ENCODE measurements around the gene PGAP2. TPM values are rescaled to one million over a fixed set of nuclear protein-coding genes. Genes with fewer than 3 reads are reported as not detected.

The PGAP2 gene
- total RNA-seq, 2 donors from 2014 or later, result 37.6 to 45.9 TPM

DNA sequence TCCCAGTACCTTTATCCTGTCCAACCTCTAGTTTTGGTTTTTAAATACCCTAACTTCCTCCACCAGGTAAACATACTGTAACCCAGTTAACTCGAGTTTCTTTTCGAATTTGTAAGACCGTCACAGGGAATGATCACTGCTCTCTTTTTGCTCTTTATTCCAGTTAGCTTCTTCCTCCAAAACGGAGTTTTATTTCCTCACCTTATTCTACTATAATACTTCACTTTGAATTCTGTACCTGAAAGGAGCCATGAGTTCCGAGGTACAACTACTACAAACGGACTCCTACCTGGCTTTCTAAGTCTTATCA lies 12.4 kb upstream of the PGAP2 start:
- no peaks in the 10 kb centered on the region for H3K27me3 Mint-ChIP-seq (ENCODE audit: low read depth)
- H3K4me1 Mint-ChIP-seq (ENCODE audit: low read depth), result peaks cover 65% of the 10 kb centered on the region
- H3K9me3 Mint-ChIP-seq, result no peaks in the 10 kb centered on the region

GRCh38 chr11:3796346-3796745 lies 12.0 kb upstream of the PGAP2 start:
- peak overlapping the region; percentile 92 to 98 for H3K4me3 Mint-ChIP-seq
- H3K36me3 Mint-ChIP-seq (ENCODE audit: insufficient read depth in 2 of 2), result peaks cover 12 to 27% of the 10 kb centered on the region in 2 donors
- H3K27me3 Mint-ChIP-seq (ENCODE audit: low read depth), result no peaks in the 10 kb centered on the region
- H3K4me1 Mint-ChIP-seq (ENCODE audit: low read depth), result peaks cover 63% of the 10 kb centered on the region
- peak overlapping the region; percentile 99 for H3K27ac Mint-ChIP-seq
- ATAC-seq (replicated peaks in 1 of 2) (no peak), DNase-seq (no peak)
- H3K9me3 Mint-ChIP-seq, result no peaks in the 10 kb centered on the region

More for the DNA sequence above, 12.4 kb upstream of the PGAP2 start:
- Mint-ChIP-seq H3K4me3 (peak overlapping the region; percentile 92 to 98), H3K36me3 (ENCODE audit: insufficient read depth in 2 of 2) (peaks cover 12 to 27% of the 10 kb centered on the region in 2 donors), H3K27ac (peak overlapping the region; percentile 99)
- no peak for ATAC-seq (replicated peaks in 1 of 2)
- DNase-seq, result no peak

DNA sequence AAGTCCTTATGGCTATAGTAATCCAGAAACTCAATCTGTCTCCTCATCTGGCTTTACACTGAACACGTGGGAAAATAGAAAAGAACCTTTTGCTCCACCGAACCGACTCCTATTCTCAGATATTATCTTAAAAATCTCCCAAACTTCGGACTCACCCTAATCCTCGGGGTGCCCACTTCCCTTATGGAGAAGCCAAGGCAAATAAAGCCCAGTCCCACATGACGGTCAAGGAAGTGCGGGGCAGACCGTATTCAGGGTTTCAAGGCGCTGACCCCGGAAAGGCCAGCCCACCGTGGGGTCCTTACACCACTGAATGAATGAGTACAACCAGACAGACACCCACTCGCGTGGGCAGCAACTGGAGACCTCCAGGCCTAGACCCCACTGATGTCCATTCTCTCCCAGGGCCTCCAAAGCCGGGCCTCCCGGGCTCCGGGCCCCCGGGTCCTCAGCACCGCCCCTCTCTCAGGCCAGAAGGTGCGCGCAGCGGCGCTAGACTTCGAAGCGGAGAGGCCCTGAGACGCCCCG lies 11.5 kb upstream of the PGAP2 start:
- H3K9me3 Mint-ChIP-seq, result no peaks in the 10 kb centered on the region
- no peaks in the 10 kb centered on the region for H3K27me3 Mint-ChIP-seq (ENCODE audit: low read depth)
- peak overlapping the region; percentile 92 to 98 for H3K4me3 Mint-ChIP-seq
- peaks cover 63% of the 10 kb centered on the region for H3K4me1 Mint-ChIP-seq (ENCODE audit: low read depth)
- ATAC-seq (replicated peaks in 1 of 2) (peak; percentile 39 to 42), DNase-seq (no peak)
- H3K27ac Mint-ChIP-seq, result peak overlapping the region; percentile 99
- H3K36me3 Mint-ChIP-seq (ENCODE audit: insufficient read depth in 2 of 2), result peaks cover 12 to 27% of the 10 kb centered on the region in 2 donors

DNA sequence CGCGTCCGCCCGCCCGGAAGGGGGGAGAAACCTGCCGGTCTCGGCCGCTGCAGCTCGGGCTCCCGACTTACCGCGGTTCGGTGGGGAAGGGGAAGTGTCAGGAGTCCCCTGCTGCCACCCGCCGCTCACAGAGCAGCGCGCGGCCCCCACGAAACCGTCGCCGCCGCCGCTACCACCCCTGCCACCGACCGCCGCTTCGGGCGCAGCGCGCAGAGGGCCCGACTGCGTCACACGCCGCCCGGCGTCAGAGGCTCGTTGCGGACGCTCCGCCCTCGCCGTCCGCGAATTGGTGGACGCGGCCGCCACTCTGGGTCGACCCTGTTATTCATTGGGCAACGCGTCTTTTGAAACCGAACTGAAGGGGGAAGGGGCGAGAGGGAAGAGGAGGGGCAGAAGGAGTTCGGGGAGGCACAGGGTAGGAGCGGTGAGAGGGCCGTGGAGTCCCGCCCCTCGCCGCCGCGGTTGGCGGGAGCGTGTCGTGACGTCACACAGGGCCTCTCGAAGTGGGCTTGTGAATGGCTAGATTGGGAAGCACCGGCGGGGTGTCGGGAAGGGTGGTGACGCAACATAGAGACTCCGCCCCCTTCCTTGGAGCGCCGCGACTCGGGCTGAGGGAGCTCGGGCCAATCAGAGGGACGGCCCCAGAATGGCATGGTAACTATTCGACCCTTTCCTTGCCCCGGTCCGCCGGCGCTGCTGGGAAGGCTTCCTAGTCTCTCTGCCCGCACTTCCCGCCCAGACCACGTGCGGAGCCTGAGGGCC lies 10.8 kb upstream of the PGAP2 start, which contains the start of gene NUP98:
TSS of gene NUP98 (minus strand) at position 226 of the 762 bp plus-strand sequence. CDS start 15,437 bp downstream, outside the sequence.
- H3K27ac Mint-ChIP-seq, result peak within 1 kb of the TSS; percentile 99
- H3K27me3 Mint-ChIP-seq (ENCODE audit: low read depth), result no peaks in the 10 kb centered on the region
- peaks cover 60% of the 10 kb centered on the region for H3K4me1 Mint-ChIP-seq (ENCODE audit: low read depth)
- H3K36me3 Mint-ChIP-seq (ENCODE audit: insufficient read depth in 2 of 2), result peaks cover 10 to 22% of the 10 kb centered on the region in 2 donors
- DNase-seq (peak; percentile 100), ATAC-seq (replicated peaks in 1 of 2) (peak; percentile 93 to 94)
- peak within 1 kb of the TSS; percentile 92 to 98 for H3K4me3 Mint-ChIP-seq
- H3K9me3 Mint-ChIP-seq, result no peaks in the 10 kb centered on the region

DNA sequence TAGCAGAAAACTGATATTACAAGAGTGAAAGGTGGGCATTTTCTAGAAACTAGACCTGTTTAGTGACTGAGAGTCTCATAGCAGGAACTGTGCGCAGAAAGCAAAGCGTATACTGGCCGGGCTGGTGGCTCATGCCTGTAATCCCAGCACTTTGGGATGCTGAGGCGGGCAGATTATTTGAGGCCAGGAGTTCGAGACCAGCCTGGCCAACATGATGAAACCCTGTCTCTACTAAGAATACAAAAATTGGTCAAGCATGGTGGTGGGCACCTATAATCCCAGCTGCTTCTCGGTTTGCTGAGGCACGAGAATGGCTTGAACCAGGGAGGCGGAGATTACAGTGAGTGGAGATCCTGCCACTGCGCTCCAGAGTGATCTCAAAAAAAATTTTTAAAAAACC lies 9.2 kb upstream of the PGAP2 start:
- Mint-ChIP-seq H3K27ac (peak overlapping the region; percentile 99), H3K4me3 (peak overlapping the region; percentile 92 to 98), H3K27me3 (ENCODE audit: low read depth) (no peaks in the 10 kb centered on the region), H3K36me3 (ENCODE audit: insufficient read depth in 2 of 2) (peaks cover 9 to 18% of the 10 kb centered on the region in 2 donors), H3K9me3 (no peaks in the 10 kb centered on the region), H3K4me1 (ENCODE audit: low read depth) (peaks cover 48% of the 10 kb centered on the region)
- DNase-seq (no peak), ATAC-seq (replicated peaks in 1 of 2) (no peak)

DNA sequence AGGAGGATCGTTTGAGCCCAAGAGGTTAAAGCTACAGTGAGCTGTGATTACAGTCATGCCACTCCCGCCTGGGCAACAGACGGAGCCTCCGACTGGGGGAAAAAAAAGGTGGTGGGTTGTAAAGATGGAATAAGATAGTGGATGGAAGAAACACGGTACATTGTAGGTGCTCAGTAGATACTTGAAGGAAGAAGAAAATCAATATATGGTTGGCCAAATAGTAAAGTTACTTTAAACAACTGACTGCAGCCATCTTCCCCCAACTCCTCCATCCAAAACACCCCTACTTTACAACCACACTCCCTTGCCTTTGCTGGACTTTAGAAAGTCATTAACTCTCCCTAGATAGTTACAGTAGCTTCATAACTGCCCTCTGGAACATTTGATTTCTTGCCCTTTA lies 8.5 kb upstream of the PGAP2 start:
- no peak overlapping the region for H3K27ac Mint-ChIP-seq

DNA sequence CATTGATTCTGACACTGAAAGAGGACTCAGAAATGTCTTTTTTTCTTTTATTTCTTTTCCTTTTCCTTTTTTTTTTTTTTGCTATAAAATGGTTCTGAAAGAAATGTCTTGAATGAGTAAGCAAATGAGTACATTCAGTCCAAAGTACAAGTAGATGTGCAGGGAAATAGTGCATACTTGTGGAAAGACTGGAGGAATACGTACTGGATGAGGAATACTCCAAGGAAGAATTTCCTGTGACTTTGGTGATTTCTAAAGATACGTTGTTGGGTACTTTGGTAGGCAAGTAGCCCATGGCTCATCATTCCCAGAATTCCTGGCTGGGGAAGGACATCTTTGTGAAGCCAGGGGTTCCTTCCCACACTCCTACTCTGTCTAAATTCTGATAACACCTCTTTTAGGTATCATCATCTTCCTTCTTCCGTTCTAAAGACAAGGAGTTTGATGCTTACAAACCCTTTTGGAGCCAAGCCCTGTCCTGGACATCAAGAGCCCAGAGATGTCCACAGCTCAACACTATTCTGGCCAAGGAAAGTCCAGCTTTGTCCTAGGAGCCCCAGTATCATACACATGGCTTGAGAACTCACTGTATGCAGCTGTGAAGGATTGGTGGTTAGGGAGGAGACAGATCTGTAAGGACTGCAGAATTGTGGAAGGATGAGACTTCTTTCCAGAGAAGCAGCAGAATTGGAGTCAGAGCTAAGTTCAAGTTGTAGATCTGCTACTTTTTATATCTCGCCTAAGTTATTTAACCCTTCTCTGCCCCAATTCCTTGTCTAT lies 6.2 kb upstream of the PGAP2 start:
- H3K27me3 Mint-ChIP-seq (ENCODE audit: low read depth), result no peaks in the 10 kb centered on the region
- ATAC-seq (replicated peaks in 1 of 2) (no peak), DNase-seq (no peak)
- no peak overlapping the region for H3K27ac Mint-ChIP-seq
- H3K36me3 Mint-ChIP-seq (ENCODE audit: insufficient read depth in 2 of 2), result peaks cover 0 to 4% of the 10 kb centered on the region in 2 donors
- H3K9me3 Mint-ChIP-seq, result no peaks in the 10 kb centered on the region
- no peak overlapping the region for H3K4me3 Mint-ChIP-seq
- peaks cover 27% of the 10 kb centered on the region for H3K4me1 Mint-ChIP-seq (ENCODE audit: low read depth)

More for the DNA sequence above, 8.5 kb upstream of the PGAP2 start:
- H3K4me3 Mint-ChIP-seq, result peak overlapping the region in 1 of 2 donors; percentile 13
- peaks cover 7 to 15% of the 10 kb centered on the region in 2 donors for H3K36me3 Mint-ChIP-seq (ENCODE audit: insufficient read depth in 2 of 2)
- H3K9me3 Mint-ChIP-seq, result no peaks in the 10 kb centered on the region
- peaks cover 44% of the 10 kb centered on the region for H3K4me1 Mint-ChIP-seq (ENCODE audit: low read depth)
- ATAC-seq (replicated peaks in 1 of 2), result no peak
- no peak for DNase-seq
- H3K27me3 Mint-ChIP-seq (ENCODE audit: low read depth), result no peaks in the 10 kb centered on the region

DNA sequence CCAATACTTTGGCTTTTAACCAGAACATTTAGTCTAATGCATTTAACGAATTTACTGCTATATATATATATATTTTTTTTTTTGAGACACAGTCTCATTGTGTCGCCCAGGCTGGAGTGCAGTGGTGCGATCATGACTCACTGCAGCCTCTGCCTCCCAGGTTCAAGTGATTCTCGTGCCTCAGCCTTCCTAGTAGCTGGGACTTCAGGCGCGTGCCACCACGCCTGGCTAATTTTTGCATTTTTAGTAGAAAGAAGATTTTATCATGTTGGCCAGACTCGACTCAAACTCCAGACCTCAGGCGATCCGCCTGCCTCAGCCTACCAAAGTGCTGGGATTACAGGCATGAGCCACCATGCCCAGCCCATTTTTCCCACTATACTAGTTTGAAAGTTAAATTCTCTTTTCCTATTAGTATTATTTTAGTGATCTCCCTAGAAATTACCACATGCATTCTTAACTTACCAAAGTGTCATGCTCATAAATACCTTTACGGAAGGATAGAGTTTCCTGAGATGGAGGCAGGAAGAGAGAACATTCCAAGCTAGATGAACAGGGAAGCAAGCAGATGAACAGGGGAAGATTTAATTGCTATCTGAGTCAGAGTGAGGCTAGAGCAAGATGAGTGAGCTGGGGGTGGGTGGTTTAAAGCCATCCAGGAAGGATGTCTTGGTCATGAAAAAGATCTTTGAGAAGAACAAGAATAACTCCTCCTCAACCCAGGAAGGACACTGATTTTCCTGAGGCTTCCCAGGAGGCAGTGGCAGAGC lies 4.4 kb upstream of the PGAP2 start:
- Mint-ChIP-seq H3K9me3 (no peaks in the 10 kb centered on the region), H3K4me3 (no peak overlapping the region), H3K27me3 (ENCODE audit: low read depth) (no peaks in the 10 kb centered on the region)

GRCh38 chr11:3808861-3809623 lies 682 bp downstream of the PGAP2 start:
- Mint-ChIP-seq H3K9me3 (no peaks in the 10 kb centered on the region), H3K36me3 (ENCODE audit: insufficient read depth in 2 of 2) (no peaks in the 10 kb centered on the region), H3K27me3 (ENCODE audit: low read depth) (no peaks in the 10 kb centered on the region), H3K27ac (no peak overlapping the region), H3K4me3 (peak overlapping the region; percentile 96 to 99), H3K4me1 (ENCODE audit: low read depth) (peaks cover 29% of the 10 kb centered on the region)
- ATAC-seq (replicated peaks in 1 of 2) (peak; percentile 63 to 69), DNase-seq (peak; percentile 39 to 42)

More for the DNA sequence above, 4.4 kb upstream of the PGAP2 start:
- no peaks in the 10 kb centered on the region for H3K36me3 Mint-ChIP-seq (ENCODE audit: insufficient read depth in 2 of 2)
- H3K4me1 Mint-ChIP-seq (ENCODE audit: low read depth), result peaks cover 28% of the 10 kb centered on the region
- H3K27ac Mint-ChIP-seq, result no peak overlapping the region
- ATAC-seq (replicated peaks in 1 of 2) (peak in 1 of 2 donors; percentile 26), DNase-seq (no peak)

- Mint-ChIP-seq H3K4me1 (ENCODE audit: low read depth) (peaks cover 25% of the 10 kb centered on the region), H3K27ac (no peak overlapping the region), H3K27me3 (ENCODE audit: low read depth) (no peaks in the 10 kb centered on the region), H3K36me3 (ENCODE audit: insufficient read depth in 2 of 2) (no peaks in the 10 kb centered on the region), H3K4me3 (no peak overlapping the region), H3K9me3 (no peaks in the 10 kb centered on the region)
- DNase-seq (no peak), ATAC-seq (replicated peaks in 1 of 2) (no peak)
These were observed 1.2 kb downstream of the PGAP2 start for GRCh38 chr11:3809624-3809928.

- H3K36me3 Mint-ChIP-seq (ENCODE audit: insufficient read depth in 2 of 2), result no peaks in the 10 kb centered on the region
- DNase-seq (no peak), ATAC-seq (replicated peaks in 1 of 2) (no peak)
- no peaks in the 10 kb centered on the region for H3K9me3 Mint-ChIP-seq
- H3K4me3 Mint-ChIP-seq, result no peak overlapping the region
- peaks cover 25% of the 10 kb centered on the region for H3K4me1 Mint-ChIP-seq (ENCODE audit: low read depth)
- H3K27ac Mint-ChIP-seq, result no peak overlapping the region
- H3K27me3 Mint-ChIP-seq (ENCODE audit: low read depth), result no peaks in the 10 kb centered on the region
These were observed 2.1 kb downstream of the PGAP2 start for GRCh38 chr11:3810446-3810845.

DNA sequence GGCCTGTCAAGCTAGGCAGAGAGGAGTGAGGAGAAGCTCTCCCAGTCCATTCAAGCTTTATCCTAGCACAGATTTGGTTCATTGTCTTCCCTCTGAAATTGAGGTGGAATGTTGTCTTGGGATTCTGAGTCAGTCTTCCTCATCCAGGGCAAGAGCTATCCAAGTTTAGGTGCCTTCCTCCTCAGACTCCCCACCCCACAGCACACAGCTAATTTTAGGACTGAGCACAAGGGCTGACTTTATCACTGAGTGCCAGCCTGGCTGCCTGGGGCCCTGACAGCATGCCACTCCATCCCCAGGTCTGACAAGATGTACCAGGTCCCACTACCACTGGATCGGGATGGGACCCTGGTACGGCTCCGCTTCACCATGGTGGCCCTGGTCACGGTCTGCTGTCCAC lies 2.6 kb downstream of the PGAP2 start:
- Mint-ChIP-seq H3K27ac (no peak overlapping the region), H3K4me1 (ENCODE audit: low read depth) (peaks cover 25% of the 10 kb centered on the region), H3K27me3 (ENCODE audit: low read depth) (no peaks in the 10 kb centered on the region), H3K36me3 (ENCODE audit: insufficient read depth in 2 of 2) (no peaks in the 10 kb centered on the region), H3K4me3 (no peak overlapping the region), H3K9me3 (no peaks in the 10 kb centered on the region)
- no peak for DNase-seq
- ATAC-seq (replicated peaks in 1 of 2), result no peak

Data from activated T-cell treated with anti-CD3 and anti-CD28 coated beads, Interleukin-2, amount 50 U/mL, for 72 hours (primary cell).